Skeletal muscle satellite cell (primary cell): ENCODE data around the gene GALNT16.
A peak's percentile ranks its signal among the peaks of the same experiment; 100 is the strongest.
"Not testable (repeated sequence)": the region's sequence is repeated elsewhere in the genome, so short reads cannot be mapped to it uniquely, and the experiment has no call there.

Experiments used
- H3K27me3 ChIP-seq: 2 replicates; pipeline ENCODE4 v1.7.0; 2013; ENCODE audit warnings: low read length; ENCODE audit not compliant: control insufficient read depth, insufficient read depth
- H3K36me3 ChIP-seq: 2 replicates; pipeline ENCODE4 v1.7.0; 2013; ENCODE audit warnings: mild to moderate bottlenecking, control low read depth, low read length; ENCODE audit not compliant: insufficient read depth
- H3K4me1 ChIP-seq: 2 replicates; pipeline ENCODE4 v1.7.0; 2013; ENCODE audit warnings: low read length; ENCODE audit not compliant: control insufficient read depth, insufficient read depth
- H3K4me2 ChIP-seq: 2 replicates; pipeline ENCODE4 v1.7.0; 2013; ENCODE audit warnings: mild to moderate bottlenecking, low read length
- H3K4me3 ChIP-seq: 2 replicates; pipeline ENCODE4 v1.7.0; 2013; ENCODE audit warnings: low read length
- H3K9ac ChIP-seq: 2 replicates; pipeline ENCODE4 v1.7.0; 2013; ENCODE audit warnings: mild to moderate bottlenecking, low read depth, low read length, moderate library complexity
- H3K9me3 ChIP-seq: replicated peaks from 2 replicates; pipeline ENCODE4 v1.7.0; 2013; ENCODE audit warnings: mild to moderate bottlenecking, control low read depth, low read length

GALNT16 gene

GRCh38 chr14:69375722-69376121 lies 115.8 kb downstream of the GALNT16 start:
- peaks cover 2% of the 10 kb centered on the region for H3K9me3 ChIP-seq
- no peaks in the 10 kb centered on the region for H3K27me3 ChIP-seq
- H3K36me3 ChIP-seq = peaks cover 46% of the 10 kb centered on the region
- no peak overlapping the region for H3K4me2 ChIP-seq
- no peak overlapping the region for H3K9ac ChIP-seq
- no peak overlapping the region for H3K4me3 ChIP-seq
- H3K4me1 ChIP-seq = no peaks in the 10 kb centered on the region

DNA sequence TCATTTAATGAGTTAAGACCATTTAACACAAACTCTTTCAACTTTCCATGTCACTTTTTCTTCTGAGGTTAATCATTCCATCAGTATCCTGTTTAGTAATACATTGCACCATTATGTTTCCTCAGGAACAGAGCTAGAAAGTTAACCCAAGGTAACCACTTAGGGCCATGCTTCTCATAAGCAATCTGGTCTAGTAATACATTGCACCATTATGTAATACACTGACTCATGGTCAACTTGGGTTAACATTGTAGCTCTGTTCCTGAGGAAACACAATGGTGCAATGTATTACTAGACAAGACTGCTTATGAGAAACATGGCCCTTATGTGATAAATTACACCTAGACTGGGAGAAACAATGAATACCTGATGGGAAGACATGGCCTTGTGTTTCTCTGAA lies 116.5 kb downstream of the GALNT16 start:
- Histone ChIP-seq H3K9ac (no peak overlapping the region), H3K9me3 (peaks cover 2% of the 10 kb centered on the region), H3K36me3 (peaks cover 53% of the 10 kb centered on the region), H3K4me2 (no peak overlapping the region), H3K27me3 (no peaks in the 10 kb centered on the region), H3K4me1 (no peaks in the 10 kb centered on the region), H3K4me3 (no peak overlapping the region)

- Histone ChIP-seq H3K9me3 (peaks cover 2% of the 10 kb centered on the region), H3K4me3 (no peak overlapping the region), H3K27me3 (no peaks in the 10 kb centered on the region), H3K9ac (no peak overlapping the region), H3K4me1 (no peaks in the 10 kb centered on the region), H3K4me2 (no peak overlapping the region), H3K36me3 (peaks cover 62% of the 10 kb centered on the region)
Measured at GRCh38 chr14:69378274-69378673, 118.3 kb downstream of the GALNT16 start.

GRCh38 chr14:69387311-69387710 lies 127.4 kb downstream of the GALNT16 start:
- no peaks in the 10 kb centered on the region for H3K27me3 ChIP-seq
- H3K9ac ChIP-seq = no peak overlapping the region
- H3K36me3 ChIP-seq = peaks cover 67% of the 10 kb centered on the region
- H3K4me1 ChIP-seq = peaks cover 3% of the 10 kb centered on the region
- H3K4me3 ChIP-seq = no peak overlapping the region
- H3K4me2 ChIP-seq = no peak overlapping the region
- H3K9me3 ChIP-seq = no peaks in the 10 kb centered on the region

GRCh38 chr14:69391400-69391799 lies 131.4 kb downstream of the GALNT16 start:
- H3K36me3 ChIP-seq = peaks cover 76% of the 10 kb centered on the region
- H3K4me2 ChIP-seq, H3K4me3 ChIP-seq, H3K27me3 ChIP-seq, H3K9me3 ChIP-seq, H3K9ac ChIP-seq, H3K4me1 ChIP-seq: not testable (repeated sequence)

DNA sequence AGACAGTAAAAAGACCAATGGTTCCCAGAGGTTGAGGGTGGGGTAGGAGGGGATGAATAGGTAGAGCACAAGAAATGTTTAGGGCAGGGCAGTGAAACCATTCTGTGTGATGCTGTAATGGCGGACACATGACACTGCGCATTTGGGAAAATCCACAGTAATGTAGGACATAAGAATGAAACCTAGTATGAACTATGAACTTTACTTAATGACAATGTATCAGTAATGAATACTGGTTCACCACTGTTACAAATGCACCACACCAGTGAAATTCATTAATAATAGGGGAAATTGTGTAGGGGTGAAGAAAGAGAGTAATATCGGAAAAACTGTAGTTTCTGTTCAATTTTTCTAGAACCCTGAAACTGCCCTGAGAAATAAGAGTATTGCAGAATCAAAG lies 132.5 kb downstream of the GALNT16 start:
- no peak overlapping the region for H3K4me2 ChIP-seq
- no peaks in the 10 kb centered on the region for H3K9me3 ChIP-seq
- no peak overlapping the region for H3K9ac ChIP-seq
- no peak overlapping the region for H3K4me3 ChIP-seq
- H3K27me3 ChIP-seq = no peaks in the 10 kb centered on the region
- H3K36me3 ChIP-seq = peaks cover 65% of the 10 kb centered on the region
- peaks cover 13% of the 10 kb centered on the region for H3K4me1 ChIP-seq

DNA sequence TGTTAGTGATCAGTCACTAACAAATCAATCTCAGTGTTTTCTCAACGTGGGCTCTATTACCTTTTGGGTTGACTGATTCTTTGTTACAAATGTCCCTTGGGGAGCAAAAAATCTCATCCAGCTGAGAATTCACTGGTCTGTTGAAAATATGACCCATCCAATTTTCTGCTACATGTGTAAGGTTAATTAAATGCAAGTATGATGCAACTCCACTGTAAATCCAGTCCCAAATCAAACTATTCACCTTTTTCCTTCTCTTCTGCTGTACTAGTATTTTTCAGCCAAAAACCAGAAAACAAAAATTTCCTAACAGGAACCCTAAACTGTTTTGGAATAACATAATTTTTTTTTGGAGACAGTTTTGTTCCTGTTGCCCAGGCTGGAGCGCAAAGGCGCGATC lies 136.0 kb downstream of the GALNT16 start:
- Histone ChIP-seq H3K36me3 (peaks cover 43% of the 10 kb centered on the region), H3K4me1 (peaks cover 25% of the 10 kb centered on the region)

GRCh38 chr14:69398053-69398817 lies 138.3 kb downstream of the GALNT16 start, which contains the start of the genes ERH and SLC39A9:
Gene ERH (minus strand): TSS chr14:69398299. CDS start chr14:69398233, 66 bp downstream.
Gene SLC39A9 (plus strand): TSS chr14:69398692. CDS start chr14:69399370, 678 bp downstream.
- peak within 1 kb of the TSS; percentile 93 for H3K4me2 ChIP-seq
- peaks cover 27% of the 10 kb centered on the region for H3K4me1 ChIP-seq
- peak within 1 kb of the TSS; percentile 93 for H3K9ac ChIP-seq

More for the DNA sequence above, 136.0 kb downstream of the GALNT16 start:
- H3K9ac ChIP-seq = no peak overlapping the region
- H3K27me3 ChIP-seq = no peaks in the 10 kb centered on the region
- H3K4me3 ChIP-seq = no peak overlapping the region
- H3K9me3 ChIP-seq = no peaks in the 10 kb centered on the region
- peak overlapping the region; percentile 9 for H3K4me2 ChIP-seq

GRCh38 chr14:69398818-69399210 lies 138.9 kb downstream of the GALNT16 start:
- peak overlapping the region; percentile 93 for H3K9ac ChIP-seq
- H3K36me3 ChIP-seq = peaks cover 23% of the 10 kb centered on the region
- peaks cover 27% of the 10 kb centered on the region for H3K4me1 ChIP-seq
- no peaks in the 10 kb centered on the region for H3K27me3 ChIP-seq
- peak overlapping the region; percentile 93 for H3K4me2 ChIP-seq
- H3K9me3 ChIP-seq = no peaks in the 10 kb centered on the region
- peak overlapping the region; percentile 88 for H3K4me3 ChIP-seq

More at GRCh38 chr14:69398053-69398817, 138.3 kb downstream of the GALNT16 start, which contains the start of the genes ERH and SLC39A9:
- peaks cover 29% of the 10 kb centered on the region for H3K36me3 ChIP-seq
- peak within 1 kb of the TSS; percentile 88 for H3K4me3 ChIP-seq
- H3K27me3 ChIP-seq = no peaks in the 10 kb centered on the region
- no peaks in the 10 kb centered on the region for H3K9me3 ChIP-seq

- peak overlapping the region; percentile 88 for H3K4me3 ChIP-seq
Measured at GRCh38 chr14:69399750-69400149, 139.8 kb downstream of the GALNT16 start.

GRCh38 chr14:69400154-69400553 lies 140.2 kb downstream of the GALNT16 start:
- Histone ChIP-seq H3K4me2 (peak overlapping the region; percentile 93), H3K36me3 (peaks cover 10% of the 10 kb centered on the region), H3K4me3 (peak overlapping the region; percentile 88), H3K9me3 (no peaks in the 10 kb centered on the region), H3K27me3 (no peaks in the 10 kb centered on the region), H3K9ac (peak overlapping the region; percentile 15), H3K4me1 (peaks cover 27% of the 10 kb centered on the region)

More at GRCh38 chr14:69399750-69400149, 139.8 kb downstream of the GALNT16 start:
- peak overlapping the region; percentile 93 for H3K4me2 ChIP-seq
- peaks cover 27% of the 10 kb centered on the region for H3K4me1 ChIP-seq
- no peaks in the 10 kb centered on the region for H3K27me3 ChIP-seq
- H3K9me3 ChIP-seq = no peaks in the 10 kb centered on the region
- peaks cover 14% of the 10 kb centered on the region for H3K36me3 ChIP-seq
- peak overlapping the region; percentile 93 for H3K9ac ChIP-seq

DNA sequence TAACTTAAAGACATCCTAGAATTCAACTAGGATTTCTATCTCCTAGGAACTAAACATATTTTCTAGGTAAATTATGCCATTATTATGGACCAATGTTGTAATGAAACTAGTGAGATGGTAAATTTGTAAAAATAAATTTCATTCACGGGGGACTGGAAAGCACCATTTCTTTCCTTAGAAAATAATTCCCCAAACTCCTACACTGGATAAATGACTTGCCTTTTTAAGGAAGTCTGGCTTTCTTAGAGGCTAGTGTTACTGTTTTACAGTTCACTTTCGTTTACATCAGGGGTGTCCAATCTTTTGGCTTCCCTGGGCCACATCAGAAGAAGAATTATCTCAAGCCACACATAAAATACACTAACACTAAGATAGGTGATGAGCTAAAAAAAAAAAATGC lies 141.9 kb downstream of the GALNT16 start:
- no peak overlapping the region for H3K9ac ChIP-seq
- peaks cover 23% of the 10 kb centered on the region for H3K4me1 ChIP-seq
- H3K27me3 ChIP-seq = no peaks in the 10 kb centered on the region
- peak overlapping the region; percentile 93 for H3K4me2 ChIP-seq
- H3K4me3 ChIP-seq = peak overlapping the region; percentile 88
- no peaks in the 10 kb centered on the region for H3K36me3 ChIP-seq
- H3K9me3 ChIP-seq = no peaks in the 10 kb centered on the region
